HepG2 (cell line): ENCODE data around the gene THOP1. TPM values are rescaled to one million over a fixed set of nuclear protein-coding genes. Genes with fewer than 3 reads are reported as not detected.

ENCODE experiments used
- AGO2 ChIP-seq: fragments of 200-400 bp; formaldehyde crosslinking; optimal IDR thresholded peaks from 2 replicates; pipeline ENCODE3; 2017; ENCODE audit warnings: mild to moderate bottlenecking, low read depth, low read length, moderate library complexity
- ARHGAP35 ChIP-seq: sonication (generic); formaldehyde crosslinking; IDR thresholded peaks from 2 replicates; pipeline ENCODE4 v1.9.0; 2022; ENCODE audit warnings: mild to moderate bottlenecking, inconsistent platforms, moderate library complexity, missing genetic modification reagents, borderline replicate concordance
- ASH2L ChIP-seq: fragments of 300-600, 200-600 bp; sonication (generic); IDR thresholded peaks from 2 replicates; pipeline ENCODE4 v1.7.0; 2017; ENCODE audit warnings: low read depth, mild to moderate bottlenecking, moderate library complexity, mixed read lengths, low read length; ENCODE audit not compliant: insufficient read length
- ATF7 ChIP-seq, 2 experiments: fragments of 450-650 bp in 1 of 2; sonication (generic) in 1 of 2; formaldehyde crosslinking in 1 of 2; IDR thresholded peaks; 2 replicates each; pipeline versions ENCODE4 v1.4.0 to v1.6.1; 2016 to 2020; ENCODE audit warnings: antibody characterized with exemption in 1 of 2, mild to moderate bottlenecking in 1 of 2, missing genetic modification reagents in 1 of 2
- ATM ChIP-seq: fragments of 450-650 bp; IDR thresholded peaks from 2 replicates; pipeline ENCODE4 v1.7.1; 2017; ENCODE audit warnings: mild to moderate bottlenecking, borderline replicate concordance
- FOXA1 ChIP-seq, 2 experiments: fragments of 450-650 bp in 1 of 2; sonication (generic) in 1 of 2; formaldehyde crosslinking in 1 of 2; IDR thresholded peaks; 2 replicates each; pipeline versions ENCODE4 v1.4.0 to v1.6.1; 2016 to 2020; ENCODE audit warnings: missing genetic modification reagents in 1 of 2
- GATA4 ChIP-seq: sonication (generic); IDR thresholded peaks from 2 replicates; pipeline ENCODE4 v1.6.1; 2016; ENCODE audit warnings: antibody characterized with exemption, low read depth, borderline replicate concordance
- HDAC2 ChIP-seq: sonication (generic); formaldehyde crosslinking; IDR thresholded peaks from 2 replicates; pipeline ENCODE4 v1.4.0; 2020; ENCODE audit warnings: missing genetic modification reagents
- HES4 ChIP-seq: sonication (generic); formaldehyde crosslinking; IDR thresholded peaks from 2 replicates; pipeline ENCODE4 v1.9.0; 2021; ENCODE audit warnings: mild to moderate bottlenecking, missing genetic modification reagents, borderline replicate concordance
- KLF11 ChIP-seq: IDR thresholded peaks from 2 replicates; pipeline ENCODE4 v1.6.1; 2016; ENCODE audit warnings: missing compliant biosample characterization
- NR2C2 ChIP-seq: sonication (generic); formaldehyde crosslinking; IDR thresholded peaks from 2 replicates; pipeline ENCODE4 v1.4.0; 2020; ENCODE audit warnings: missing genetic modification reagents, mild to moderate bottlenecking, moderate library complexity, borderline replicate concordance
- PAF1 ChIP-seq: IDR thresholded peaks from 2 replicates; pipeline ENCODE4 v1.6.1; 2016; ENCODE audit warnings: missing genetic modification reagents, missing compliant biosample characterization
- PHF21A ChIP-seq: sonication (generic); formaldehyde crosslinking; IDR thresholded peaks from 2 replicates; pipeline ENCODE4 v1.5.0; 2020; ENCODE audit warnings: mild to moderate bottlenecking, missing genetic modification reagents
- RAD21 ChIP-seq: fragments of 450-650 bp; formaldehyde crosslinking; IDR thresholded peaks from 2 replicates; pipeline ENCODE4 v1.5.0; 2020; ENCODE audit warnings: mild to moderate bottlenecking
- RFXAP ChIP-seq: sonication (generic); formaldehyde crosslinking; IDR thresholded peaks from 2 replicates; pipeline ENCODE4 v1.4.0; 2020; ENCODE audit warnings: missing genetic modification reagents, borderline replicate concordance
- TEAD2 ChIP-seq: sonication (generic); formaldehyde crosslinking; IDR thresholded peaks from 2 replicates; pipeline ENCODE4 v1.9.0; 2021; ENCODE audit warnings: missing genetic modification reagents
- THYN1 ChIP-seq: sonication (generic); formaldehyde crosslinking; IDR thresholded peaks from 2 replicates; pipeline ENCODE4 v1.8.1; 2023; ENCODE audit warnings: low read depth, mild to moderate bottlenecking, moderate library complexity, missing genetic modification reagents, borderline replicate concordance
- ZFAT ChIP-seq: sonication (generic); formaldehyde crosslinking; conservative IDR thresholded peaks from 2 replicates; pipeline ENCODE4 v1.8.1; 2023; ENCODE audit warnings: missing genetic modification reagents, inconsistent platforms
- ZNF12 ChIP-seq: sonication (generic); formaldehyde crosslinking; IDR thresholded peaks from 2 replicates; pipeline ENCODE4 v1.5.0; 2020; ENCODE audit warnings: missing genetic modification reagents
- ZNF382 ChIP-seq: sonication (generic); formaldehyde crosslinking; IDR thresholded peaks from 2 replicates; pipeline ENCODE4 v1.5.0; 2020; ENCODE audit warnings: missing genetic modification reagents, mild to moderate bottlenecking, borderline replicate concordance
- ZNF484 ChIP-seq: sonication (generic); formaldehyde crosslinking; IDR thresholded peaks from 2 replicates; pipeline ENCODE4 v1.5.1; 2020; ENCODE audit warnings: mild to moderate bottlenecking, low read depth, missing genetic modification reagents, borderline replicate concordance
- ZNF615 ChIP-seq: sonication (generic); formaldehyde crosslinking; IDR thresholded peaks from 2 replicates; pipeline ENCODE4 v1.5.0; 2020; ENCODE audit warnings: mild to moderate bottlenecking, missing genetic modification reagents, borderline replicate concordance
- ZNF713 ChIP-seq: sonication (generic); formaldehyde crosslinking; IDR thresholded peaks from 2 replicates; pipeline ENCODE4 v1.4.0; 2020; ENCODE audit warnings: mild to moderate bottlenecking, missing genetic modification reagents
- polyA plus RNA-seq, 8 experiments: library from polyadenylated mRNA; depleted of rRNA in 3 of 8; stranded (reverse) in 7 of 8; unstranded in 1 of 8; fragments of >200 nt; fragmentation: Illumina TruSeq in 4 of 8; extraction: Trizol in 4 of 8; gene quantifications; 2 replicates each; pipeline versions ENCODE4 v1.2.1 to v1.2.3, GENCODE V29; 2011 to 2016; ENCODE audit warnings: low read depth in 4 of 8, missing spikeins in 1 of 8, mixed read lengths in 1 of 8; ENCODE audit not compliant: insufficient read depth in 1 of 8
- total RNA-seq, 5 experiments: library from RNA; depleted of rRNA; stranded (reverse); fragments of >200 nt; fragmentation: Illumina TruSeq; extraction: Trizol; gene quantifications; 2 replicates each; pipeline ENCODE4 v1.2.3, GENCODE V29; 2016; ENCODE audit warnings: low read depth in 1 of 5
- TF ChIP-seq, protein P1 (sequence below): IDR thresholded peaks from 2 replicates; pipeline ENCODE4 v1.6.1; 2016; ENCODE audit warnings: missing compliant biosample characterization, missing genetic modification reagents, borderline replicate concordance
- TF ChIP-seq, protein P2 (sequence below): sonication (generic); formaldehyde crosslinking; IDR thresholded peaks from 2 replicates; pipeline ENCODE4 v1.5.0; 2020; ENCODE audit warnings: mild to moderate bottlenecking, missing genetic modification reagents, borderline replicate concordance

The THOP1 gene
- total and polyA plus RNA-seq, 2 of the 13 experiments (the other 11 are each of a cell fraction or from before 2014, with no cell fraction given) = 74.4 to 116 TPM

DNA sequence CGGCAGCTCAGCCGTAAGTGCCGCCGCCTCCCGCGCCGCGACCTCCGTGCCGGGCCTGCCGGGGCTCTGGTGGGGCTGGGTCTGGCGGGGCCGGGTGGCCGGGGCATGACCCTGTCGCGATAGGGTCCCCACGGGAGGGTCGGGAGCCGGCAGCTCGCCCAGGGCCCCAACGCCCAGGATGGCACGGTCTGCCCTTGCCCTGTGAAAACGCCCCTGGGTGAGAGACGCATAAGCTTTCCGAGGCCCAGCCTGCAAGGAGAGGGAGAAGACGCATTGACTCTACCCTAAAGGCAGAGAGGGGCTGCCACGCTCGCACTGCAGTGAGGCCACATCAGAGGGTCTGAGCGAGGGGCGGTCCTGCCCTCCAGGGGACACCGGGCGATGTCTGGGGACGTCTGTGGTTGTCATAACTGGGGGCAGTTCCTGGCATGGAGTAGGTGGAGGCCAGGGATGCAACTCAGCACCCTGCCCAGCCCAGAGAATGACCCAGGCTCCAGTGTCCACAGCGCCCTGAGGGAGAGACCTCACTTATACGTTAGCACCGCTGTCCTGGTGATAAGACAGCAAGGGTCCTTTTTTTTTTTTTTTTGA is 34.9 kb downstream of the THOP1 start (continued):
- TF ChIP-seq PHF21A (CRISPR knock-in tag) = no peak
- no peak for TF ChIP-seq NR2C2 (CRISPR knock-in tag)
- no peak for TF ChIP-seq ATM
- no peak for TF ChIP-seq ZNF484 (CRISPR knock-in tag)
- TF ChIP-seq ASH2L = peak; percentile 32
- TF ChIP-seq GATA4 = no peak
- no peak for TF ChIP-seq TEAD2 (CRISPR knock-in tag)
- no peak for TF ChIP-seq HDAC2 (CRISPR knock-in tag)
- no peak for TF ChIP-seq RFXAP (CRISPR knock-in tag)
- TF ChIP-seq RAD21 = no peak
- no peak for TF ChIP-seq ZNF382 (CRISPR knock-in tag)
- TF ChIP-seq PAF1 (CRISPR knock-in tag) = no peak
- TF ChIP-seq, protein P1, sequence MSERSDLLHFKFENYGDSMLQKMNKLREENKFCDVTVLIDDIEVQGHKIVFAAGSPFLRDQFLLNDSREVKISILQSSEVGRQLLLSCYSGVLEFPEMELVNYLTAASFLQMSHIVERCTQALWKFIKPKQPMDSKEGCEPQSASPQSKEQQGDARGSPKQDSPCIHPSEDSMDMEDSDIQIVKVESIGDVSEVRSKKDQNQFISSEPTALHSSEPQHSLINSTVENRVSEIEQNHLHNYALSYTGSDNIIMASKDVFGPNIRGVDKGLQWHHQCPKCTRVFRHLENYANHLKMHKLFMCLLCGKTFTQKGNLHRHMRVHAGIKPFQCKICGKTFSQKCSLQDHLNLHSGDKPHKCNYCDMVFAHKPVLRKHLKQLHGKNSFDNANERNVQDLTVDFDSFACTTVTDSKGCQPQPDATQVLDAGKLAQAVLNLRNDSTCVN (CRISPR knock-in tag) = no peak
- TF ChIP-seq AGO2 = peak; percentile 45
- no peak for TF ChIP-seq ATF7 (IDR thresholded peaks at IDR 0.05)
- no peak for TF ChIP-seq ATF7 (CRISPR knock-in tag; IDR thresholded peaks at IDR 0.05)
- no peak for TF ChIP-seq FOXA1 (IDR thresholded peaks at IDR 0.05)
- TF ChIP-seq FOXA1 (CRISPR knock-in tag; IDR thresholded peaks at IDR 0.05) = no peak
- TF ChIP-seq ARHGAP35 (CRISPR knock-in tag) = no peak
- TF ChIP-seq ZNF615 (CRISPR knock-in tag) = no peak
- no peak for TF ChIP-seq ZFAT (CRISPR knock-in tag)
- TF ChIP-seq HES4 (CRISPR knock-in tag) = no peak
- TF ChIP-seq ZNF713 (CRISPR knock-in tag) = no peak
- TF ChIP-seq THYN1 = no peak
- no peak for TF ChIP-seq ZNF12 (CRISPR knock-in tag)
- TF ChIP-seq KLF11 (CRISPR knock-in tag) = no peak
- TF ChIP-seq, protein P2, sequence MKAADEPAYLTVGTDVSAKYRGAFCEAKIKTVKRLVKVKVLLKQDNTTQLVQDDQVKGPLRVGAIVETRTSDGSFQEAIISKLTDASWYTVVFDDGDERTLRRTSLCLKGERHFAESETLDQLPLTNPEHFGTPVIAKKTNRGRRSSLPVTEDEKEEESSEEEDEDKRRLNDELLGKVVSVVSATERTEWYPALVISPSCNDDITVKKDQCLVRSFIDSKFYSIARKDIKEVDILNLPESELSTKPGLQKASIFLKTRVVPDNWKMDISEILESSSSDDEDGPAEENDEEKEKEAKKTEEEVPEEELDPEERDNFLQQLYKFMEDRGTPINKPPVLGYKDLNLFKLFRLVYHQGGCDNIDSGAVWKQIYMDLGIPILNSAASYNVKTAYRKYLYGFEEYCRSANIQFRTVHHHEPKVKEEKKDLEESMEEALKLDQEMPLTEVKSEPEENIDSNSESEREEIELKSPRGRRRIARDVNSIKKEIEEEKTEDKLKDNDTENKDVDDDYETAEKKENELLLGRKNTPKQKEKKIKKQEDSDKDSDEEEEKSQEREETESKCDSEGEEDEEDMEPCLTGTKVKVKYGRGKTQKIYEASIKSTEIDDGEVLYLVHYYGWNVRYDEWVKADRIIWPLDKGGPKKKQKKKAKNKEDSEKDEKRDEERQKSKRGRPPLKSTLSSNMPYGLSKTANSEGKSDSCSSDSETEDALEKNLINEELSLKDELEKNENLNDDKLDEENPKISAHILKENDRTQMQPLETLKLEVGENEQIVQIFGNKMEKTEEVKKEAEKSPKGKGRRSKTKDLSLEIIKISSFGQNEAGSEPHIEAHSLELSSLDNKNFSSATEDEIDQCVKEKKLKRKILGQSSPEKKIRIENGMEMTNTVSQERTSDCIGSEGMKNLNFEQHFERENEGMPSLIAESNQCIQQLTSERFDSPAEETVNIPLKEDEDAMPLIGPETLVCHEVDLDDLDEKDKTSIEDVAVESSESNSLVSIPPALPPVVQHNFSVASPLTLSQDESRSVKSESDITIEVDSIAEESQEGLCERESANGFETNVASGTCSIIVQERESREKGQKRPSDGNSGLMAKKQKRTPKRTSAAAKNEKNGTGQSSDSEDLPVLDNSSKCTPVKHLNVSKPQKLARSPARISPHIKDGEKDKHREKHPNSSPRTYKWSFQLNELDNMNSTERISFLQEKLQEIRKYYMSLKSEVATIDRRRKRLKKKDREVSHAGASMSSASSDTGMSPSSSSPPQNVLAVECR (CRISPR knock-in tag) = 0 out of 2 replicates have a peak, but pooled peaks have one; percentile 10
